Lower leg skin (tissue), 4 donors: ENCODE measurements around the gene SLIT3. TPM values are rescaled to one million over a fixed set of nuclear protein-coding genes. Genes with fewer than 3 reads are reported as not detected.

Experiments
- DNase-seq, 2 donors: peaks; one replicate each; pipeline ENCODE4 v3.0.0-alpha.2; 2019; ENCODE audit warnings: low spot score in 2 of 2
- H3K4me3 ChIP-seq: fragments of 200-600 bp; sonication (generic); 2 replicates; pipeline ENCODE4 v1.5.1; 2017; ENCODE audit warnings: mild to moderate bottlenecking, low read depth; ENCODE audit not compliant: poor library complexity, severe bottlenecking
- CTCF ChIP-seq, 3 donors: fragments of 450-650 bp; IDR thresholded peaks; one replicate each; pipeline ENCODE4 v1.5.1; 2016; ENCODE audit warnings: antibody characterized with exemption in 3 of 3, mild to moderate bottlenecking in 3 of 3, moderate library complexity in 2 of 3
- POLR2A ChIP-seq, 2 donors: fragments of 450-650 bp; IDR thresholded peaks; one replicate each; pipeline ENCODE4 v1.6.1; 2016 to 2017; ENCODE audit warnings: antibody characterized with exemption in 2 of 2, mild to moderate bottlenecking in 1 of 2, moderate library complexity in 1 of 2
- WGBS, 2 donors: methylation state at CpG; one replicate each; pipeline ENCODE4 v1.1.5; 2018; 5-methylcytosine and 5-hydroxymethylcytosine counted together
- intact Hi-C: fragments of 100-400 bp; cut with DNase I; formaldehyde crosslinking; loops from one replicate; pipeline ENCODE4 v1.15.0; 2023; ENCODE audit warnings: low total_unique reads
- total RNA-seq, 4 donors: library from RNA; depleted of rRNA; stranded (reverse); fragments of >200 nt; gene quantifications; one replicate each; pipeline ENCODE4 v1.1.0, GENCODE V29; 2016

Gene SLIT3
- total RNA-seq, 4 donors from 2014 or later: 12.4 to 66.0 (median 22.8) TPM

- 78 to 81% methylated on average over 5 of the region's 5 CpGs for WGBS, 2 donors
- TF ChIP-seq CTCF (IDR thresholded peaks at IDR 0.05) (no peak), POLR2A (IDR thresholded peaks at IDR 0.05) (no peak)
- H3K4me3 ChIP-seq: no peak overlapping the region
- DNase-seq: no peak
- intact Hi-C loops: no loop called here
Observed at GRCh38 chr5:168798065-168799023, 502.6 kb downstream of the SLIT3 start.

- intact Hi-C loops: no loop called here
- 74 to 85% methylated on average over 10 to 12 of the region's 12 CpGs for WGBS, 2 donors
- no peak for TF ChIP-seq POLR2A (IDR thresholded peaks at IDR 0.05)
- TF ChIP-seq CTCF (IDR thresholded peaks at IDR 0.05): no peak
- DNase-seq: no peak
- H3K4me3 ChIP-seq: no peak overlapping the region
Observed at GRCh38 chr5:168796593-168797580, 504.1 kb downstream of the SLIT3 start.

DNA sequence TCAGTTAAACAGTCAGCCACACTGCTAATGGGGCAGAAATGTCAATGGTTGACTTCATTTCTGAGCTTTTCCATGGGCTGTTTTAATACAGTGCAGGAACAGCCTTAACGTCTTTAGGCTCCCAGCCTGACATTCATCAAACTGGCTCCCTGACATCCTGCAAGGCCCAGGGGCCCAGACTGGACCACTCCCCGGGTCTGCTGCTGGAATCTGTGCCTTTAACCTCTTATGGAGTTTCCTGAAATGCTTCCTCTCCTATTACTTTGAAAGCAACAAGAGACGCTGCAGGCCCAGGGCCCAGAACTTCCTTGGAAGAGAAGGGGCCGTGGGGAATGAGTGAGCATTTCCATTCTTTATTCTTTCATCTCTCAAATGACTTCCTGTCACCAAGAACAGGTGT is 504.9 kb downstream of the SLIT3 start:
- 63 to 73% methylated on average over 4 of the region's 4 CpGs for WGBS, 2 donors
- no peak for DNase-seq

DNA sequence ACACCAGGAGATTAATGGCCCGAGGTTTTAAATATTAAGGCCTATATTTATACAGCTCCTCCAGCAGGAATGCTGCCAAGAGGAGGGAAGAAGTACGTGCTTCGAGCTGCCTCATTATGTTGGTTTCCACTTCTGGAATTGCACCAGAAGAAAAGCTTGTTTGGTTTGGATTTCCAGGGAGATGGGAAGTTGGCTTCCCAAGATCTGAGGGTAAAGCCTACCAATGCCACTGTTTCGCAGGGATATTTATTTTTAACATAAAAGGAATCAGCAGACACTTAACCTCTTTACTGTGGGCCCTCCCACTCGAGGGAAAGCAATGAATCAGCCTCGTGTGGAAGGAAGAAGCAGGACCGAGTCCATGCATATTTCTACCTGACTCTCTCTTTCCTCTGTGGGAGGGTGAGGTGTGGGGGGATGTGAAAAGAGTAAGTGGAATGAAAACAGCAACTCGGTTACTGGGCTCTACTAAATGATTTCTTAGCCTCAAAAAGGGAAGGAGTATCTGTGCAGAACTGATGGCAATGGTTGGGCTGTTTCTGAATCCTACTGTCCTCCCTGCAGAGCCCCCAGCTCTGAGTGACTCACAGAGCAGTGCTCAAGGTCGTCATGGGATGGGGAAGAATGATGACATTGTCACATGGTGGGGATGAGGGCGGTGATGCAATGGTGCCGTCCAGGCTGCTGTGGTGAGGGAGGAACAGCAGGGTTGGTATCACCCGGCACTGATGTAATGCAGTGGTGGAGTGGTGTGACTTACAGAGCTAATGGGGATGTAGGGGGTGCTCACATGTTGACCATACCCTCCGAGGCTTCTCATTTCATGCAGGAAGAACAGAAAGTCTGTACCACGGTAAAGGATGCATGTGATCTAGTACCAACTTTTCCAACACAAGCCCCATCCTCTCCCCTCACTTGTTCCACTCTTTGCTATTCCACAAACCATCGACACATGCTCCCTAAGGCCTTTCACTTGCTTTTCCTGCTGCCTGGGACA is 506.8 kb downstream of the SLIT3 start:
- TF ChIP-seq CTCF (IDR thresholded peaks at IDR 0.05) (no peak), POLR2A (IDR thresholded peaks at IDR 0.05) (no peak)
- 29 to 38% methylated on average over 15 of the region's 15 CpGs for WGBS, 2 donors
- intact Hi-C loops: no loop called here
- DNase-seq: peak; percentile 66 to 94
- H3K4me3 ChIP-seq: no peak overlapping the region

More for the DNA sequence above, 504.9 kb downstream of the SLIT3 start:
- intact Hi-C loops: no loop called here
- TF ChIP-seq POLR2A (IDR thresholded peaks at IDR 0.05) (no peak), CTCF (IDR thresholded peaks at IDR 0.05) (no peak)
- no peak overlapping the region for H3K4me3 ChIP-seq

DNA sequence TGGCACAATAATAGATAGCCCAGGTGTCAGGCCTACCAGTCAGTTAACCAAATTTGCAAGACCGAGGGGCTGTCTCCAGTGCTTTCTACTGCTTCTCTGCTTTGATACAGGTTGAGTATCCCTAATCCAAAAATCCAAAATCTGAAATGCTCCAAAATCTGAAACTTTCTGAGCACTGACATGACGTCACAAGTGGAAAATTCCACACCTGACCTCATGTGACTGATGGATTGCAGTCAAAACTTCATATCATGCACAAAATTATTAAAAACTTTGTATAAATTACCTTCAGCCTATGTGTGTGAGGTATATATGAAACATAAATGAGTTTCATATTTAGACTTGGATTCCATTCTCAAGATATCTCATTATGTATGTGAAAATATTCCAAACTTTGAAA is 508.3 kb downstream of the SLIT3 start:
- H3K4me3 ChIP-seq: no peak overlapping the region
- no peak for DNase-seq
- 74 to 84% methylated on average over 2 of the region's 2 CpGs for WGBS, 2 donors
- TF ChIP-seq CTCF (IDR thresholded peaks at IDR 0.05): no peak
- TF ChIP-seq POLR2A (IDR thresholded peaks at IDR 0.05): no peak
- intact Hi-C loops: no loop called here
